Neural progenitor cell (in vitro differentiated cells): Measurements from ENCODE around the gene PPIA. TPM values are rescaled to one million over a fixed set of nuclear protein-coding genes. Genes with fewer than 3 reads are reported as not detected.

ENCODE experiments used
- DNase-seq: peaks from one replicate; pipeline ENCODE4 v3.0.0-alpha.2; 2016; ENCODE audit warnings: low spot score
- H2AFZ ChIP-seq: fragments of 200-600 bp; sonication (generic); replicated peaks from 2 replicates; pipeline ENCODE4 v1.6.1; 2016; ENCODE audit warnings: antibody characterized with exemption
- H3F3A ChIP-seq: fragments of 200-600 bp; sonication (generic); 2 replicates; pipeline ENCODE4 v1.6.1; 2016; ENCODE audit warnings: antibody characterized with exemption, low read depth
- H3K27ac ChIP-seq: fragments of 200-600 bp; sonication (generic); 2 replicates; pipeline ENCODE4 v1.5.1; 2016; ENCODE audit warnings: mild to moderate bottlenecking
- H3K27me3 ChIP-seq: fragments of 200-600 bp; sonication (generic); 2 replicates; pipeline ENCODE4 v1.6.1; 2016; ENCODE audit warnings: mild to moderate bottlenecking, moderate library complexity
- H3K36me3 ChIP-seq: fragments of 200-600 bp; sonication (generic); 2 replicates; pipeline ENCODE4 v1.5.1; 2016
- H3K4me1 ChIP-seq: fragments of 200-600 bp; sonication (generic); 2 replicates; pipeline ENCODE4 v1.6.1; 2016; ENCODE audit warnings: mixed run types
- H3K4me2 ChIP-seq: fragments of 200-600 bp; sonication (generic); 2 replicates; pipeline ENCODE4 v1.6.1; 2016
- H3K4me3 ChIP-seq: fragments of 200-600 bp; sonication (generic); 2 replicates; pipeline ENCODE4 v1.5.1; 2016
- H3K79me2 ChIP-seq: fragments of 200-600 bp; sonication (generic); 2 replicates; pipeline ENCODE4 v1.6.1; 2016; ENCODE audit warnings: low read depth
- H3K9ac ChIP-seq: fragments of 200-600 bp; sonication (generic); 2 replicates; pipeline ENCODE4 v1.6.1; 2016
- H3K9me3 ChIP-seq: fragments of 200-600 bp; sonication (generic); 2 replicates; pipeline ENCODE4 v1.5.1; 2016; ENCODE audit warnings: low read depth
- H4K20me1 ChIP-seq: fragments of 200-600 bp; sonication (generic); 2 replicates; pipeline ENCODE4 v1.6.1; 2016; ENCODE audit warnings: low read depth
- H3K27ac Mint-ChIP-seq: 3 replicates; pipeline ENCODE4 v1.8.0; 2021; ENCODE audit warnings: mixed read lengths
- H3K27me3 Mint-ChIP-seq: 2 replicates; pipeline ENCODE4 v1.8.0; 2022; ENCODE audit warnings: low read depth, mild to moderate bottlenecking, inconsistent platforms, moderate library complexity, mixed read lengths; ENCODE audit not compliant: insufficient read depth
- H3K36me3 Mint-ChIP-seq: 3 replicates; pipeline ENCODE4 v1.8.0; 2021; ENCODE audit warnings: mixed read lengths
- H3K4me1 Mint-ChIP-seq: 3 replicates; pipeline ENCODE4 v1.8.0; 2021; ENCODE audit warnings: mixed read lengths
- H3K4me3 Mint-ChIP-seq: 3 replicates; pipeline ENCODE4 v1.8.0; 2021; ENCODE audit warnings: mild to moderate bottlenecking, moderate library complexity, mixed read lengths
- H3K9me3 Mint-ChIP-seq: 3 replicates; pipeline ENCODE4 v1.8.0; 2020; ENCODE audit warnings: mixed read lengths
- EZH2 ChIP-seq: fragments of 200-600 bp; sonication (generic); IDR thresholded peaks from 2 replicates; pipeline ENCODE4 v1.6.1; 2017; ENCODE audit warnings: antibody characterized with exemption, mild to moderate bottlenecking, moderate library complexity
- EZH2phosphoT487 ChIP-seq: fragments of 200-600 bp; sonication (generic); IDR thresholded peaks from 2 replicates; pipeline ENCODE4 v1.6.1; 2017; ENCODE audit warnings: antibody characterized with exemption
- total RNA-seq: library from RNA; depleted of rRNA; stranded (reverse); fragments of >200 nt; gene quantifications from 2 replicates; pipeline ENCODE4 v1.2.3, GENCODE V29; 2015; ENCODE audit warnings: low replicate concordance
- TF ChIP-seq, protein P1 (sequence below): fragments of 200-600 bp; sonication (generic); IDR thresholded peaks from 2 replicates; pipeline ENCODE4 v1.5.1; 2017; ENCODE audit warnings: antibody characterized with exemption, mild to moderate bottlenecking

PPIA gene
- 2,768 and 2,932 TPM in 2 replicates for total RNA-seq

DNA sequence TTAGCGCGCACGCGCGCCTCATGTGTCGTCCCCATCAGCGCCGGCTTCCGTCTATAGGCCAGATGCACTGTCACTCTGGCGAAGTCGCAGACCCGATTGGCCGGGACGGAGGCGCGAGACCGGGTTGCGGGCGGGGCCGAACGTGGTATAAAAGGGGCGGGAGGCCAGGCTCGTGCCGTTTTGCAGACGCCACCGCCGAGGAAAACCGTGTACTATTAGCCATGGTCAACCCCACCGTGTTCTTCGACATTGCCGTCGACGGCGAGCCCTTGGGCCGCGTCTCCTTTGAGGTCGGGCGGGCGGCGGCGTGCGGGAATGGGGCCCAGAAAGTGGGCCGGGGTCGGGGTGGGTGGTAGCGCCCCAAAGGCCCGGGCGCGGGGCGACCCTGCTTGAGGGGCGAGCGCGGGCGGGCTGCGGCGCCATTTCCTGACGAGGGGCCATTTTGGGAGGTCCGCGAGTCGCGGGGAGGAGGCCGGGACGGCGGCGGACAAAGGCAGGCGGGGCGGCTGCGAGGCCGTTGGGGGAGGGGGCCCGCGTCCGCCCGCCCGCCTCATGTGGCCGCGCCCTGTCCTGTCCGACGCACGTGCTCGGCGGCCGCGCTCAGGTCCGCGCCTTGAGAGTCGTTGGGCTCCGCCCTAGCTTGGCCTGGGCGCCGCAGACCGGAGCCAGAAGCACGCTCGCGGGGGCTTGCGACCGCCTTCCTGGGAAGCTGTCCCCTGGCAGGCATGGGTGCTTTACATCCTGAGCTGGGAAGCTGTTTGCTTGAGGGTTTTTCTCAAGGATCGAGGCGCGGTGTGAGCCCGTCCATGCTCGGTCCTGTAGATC lies at the start of gene PPIA:
Gene PPIA (plus strand): TSS at position 178 of the 825 bp plus-strand sequence. CDS start 44 bp downstream, at position 222.
- Mint-ChIP-seq H3K4me3 (peak within 1 kb of the TSS; percentile 97), H3K9me3 (no peaks in the 10 kb centered on the region), H3K4me1 (peaks cover 20% of the 10 kb centered on the region), H3K27me3 (peaks cover 8% of the 10 kb centered on the region), H3K36me3 (peaks cover 31% of the 10 kb centered on the region), H3K27ac (peak within 1 kb of the TSS; percentile 96)
- H3K4me2 ChIP-seq, result peak within 1 kb of the TSS; percentile 91
- H3K36me3 ChIP-seq, result peaks cover 12% of the 10 kb centered on the region
- H4K20me1 ChIP-seq, result peaks cover 43% of the 10 kb centered on the region
- H3K9me3 ChIP-seq, result no peaks in the 10 kb centered on the region
- peak within 1 kb of the TSS; percentile 85 for H3K9ac ChIP-seq
- peaks cover 8% of the 10 kb centered on the region for H3K4me1 ChIP-seq
- peak; percentile 98 for DNase-seq
- H2AFZ ChIP-seq, result peak within 1 kb of the TSS; percentile 61
- peaks cover 57% of the 10 kb centered on the region for H3K79me2 ChIP-seq
- H3F3A ChIP-seq, result peaks cover 48% of the 10 kb centered on the region
- TF ChIP-seq EZH2 (no peak), EZH2phosphoT487 (no peak)
- H3K27ac ChIP-seq, result peak within 1 kb of the TSS; percentile 96
- peak within 1 kb of the TSS; percentile 74 for H3K4me3 ChIP-seq
- H3K27me3 ChIP-seq, result no peaks in the 10 kb centered on the region

DNA sequence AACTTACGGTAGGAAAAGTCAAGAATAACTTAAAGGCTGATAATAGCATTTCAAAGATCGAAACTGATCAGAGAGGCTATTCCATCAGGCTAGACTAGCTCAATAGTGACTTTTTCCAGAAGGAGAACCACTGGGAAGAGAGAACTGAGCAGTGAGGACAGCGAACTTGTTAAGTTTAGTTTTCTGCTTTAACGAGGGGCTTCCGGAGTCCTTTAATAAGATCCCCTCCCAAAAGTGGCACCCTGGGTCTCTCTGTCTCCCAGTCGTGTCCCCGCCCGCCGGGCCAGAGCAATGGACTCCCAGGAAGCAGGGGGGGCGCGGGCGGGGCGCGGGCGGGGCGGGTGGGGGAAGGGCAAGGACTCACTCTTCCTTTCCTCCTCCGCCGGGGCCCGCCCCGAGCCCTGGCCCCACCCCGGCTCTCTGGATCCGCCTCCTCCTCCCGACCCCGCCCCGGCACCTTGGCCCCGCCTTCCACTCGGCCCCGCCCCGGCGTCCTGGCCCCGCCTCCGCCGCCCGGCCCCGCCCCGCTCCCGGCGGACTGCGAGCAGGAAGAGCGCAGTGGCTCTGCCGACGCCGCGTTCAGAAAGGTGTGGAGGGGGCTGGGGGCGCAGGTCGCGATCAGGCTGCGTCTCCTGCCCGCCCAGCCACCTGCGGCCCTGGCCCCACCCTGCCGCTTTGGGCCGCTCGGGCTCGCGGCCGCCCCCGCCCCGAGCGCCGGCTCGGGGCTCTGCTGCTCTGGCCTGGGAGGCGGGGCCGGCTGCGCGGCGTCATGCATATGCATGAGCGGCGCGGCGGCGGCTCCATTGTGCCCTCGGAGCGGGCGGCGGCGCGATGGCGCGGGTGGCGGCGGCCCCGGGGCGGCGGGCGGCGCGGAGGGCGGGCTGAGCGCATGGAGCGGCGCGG lies 48.2 kb upstream of the PPIA start, which contains the start of gene ZMIZ2:
Gene ZMIZ2 (plus strand): TSS at position 803 of the 903 bp plus-strand sequence. CDS start 7,403 bp downstream, outside the sequence.
- Histone ChIP-seq H3K79me2 (peaks cover 44% of the 10 kb centered on the region), H3K4me3 (peak within 1 kb of the TSS; percentile 100), H4K20me1 (peaks cover 30% of the 10 kb centered on the region), H3K9ac (peak within 1 kb of the TSS; percentile 69), H3K27me3 (no peaks in the 10 kb centered on the region), H3K9me3 (no peaks in the 10 kb centered on the region), H3K4me1 (peaks cover 9% of the 10 kb centered on the region), H2AFZ (peak within 1 kb of the TSS; percentile 99), H3K4me2 (peak within 1 kb of the TSS; percentile 98), H3K36me3 (no peaks in the 10 kb centered on the region), H3F3A (peaks cover 15% of the 10 kb centered on the region), H3K27ac (peak within 1 kb of the TSS; percentile 65)
- no peak within 1 kb of the TSS for H3K27ac Mint-ChIP-seq
- TF ChIP-seq EZH2, result no peak
- TF ChIP-seq, protein P1, sequence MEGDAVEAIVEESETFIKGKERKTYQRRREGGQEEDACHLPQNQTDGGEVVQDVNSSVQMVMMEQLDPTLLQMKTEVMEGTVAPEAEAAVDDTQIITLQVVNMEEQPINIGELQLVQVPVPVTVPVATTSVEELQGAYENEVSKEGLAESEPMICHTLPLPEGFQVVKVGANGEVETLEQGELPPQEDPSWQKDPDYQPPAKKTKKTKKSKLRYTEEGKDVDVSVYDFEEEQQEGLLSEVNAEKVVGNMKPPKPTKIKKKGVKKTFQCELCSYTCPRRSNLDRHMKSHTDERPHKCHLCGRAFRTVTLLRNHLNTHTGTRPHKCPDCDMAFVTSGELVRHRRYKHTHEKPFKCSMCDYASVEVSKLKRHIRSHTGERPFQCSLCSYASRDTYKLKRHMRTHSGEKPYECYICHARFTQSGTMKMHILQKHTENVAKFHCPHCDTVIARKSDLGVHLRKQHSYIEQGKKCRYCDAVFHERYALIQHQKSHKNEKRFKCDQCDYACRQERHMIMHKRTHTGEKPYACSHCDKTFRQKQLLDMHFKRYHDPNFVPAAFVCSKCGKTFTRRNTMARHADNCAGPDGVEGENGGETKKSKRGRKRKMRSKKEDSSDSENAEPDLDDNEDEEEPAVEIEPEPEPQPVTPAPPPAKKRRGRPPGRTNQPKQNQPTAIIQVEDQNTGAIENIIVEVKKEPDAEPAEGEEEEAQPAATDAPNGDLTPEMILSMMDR, result no peak
- no peaks in the 10 kb centered on the region for H3K9me3 Mint-ChIP-seq
- peak within 1 kb of the TSS; percentile 86 for H3K4me3 Mint-ChIP-seq
- H3K27me3 Mint-ChIP-seq, result peaks cover 10% of the 10 kb centered on the region
- peaks cover 8% of the 10 kb centered on the region for H3K36me3 Mint-ChIP-seq
- peak; percentile 97 for DNase-seq
- H3K4me1 Mint-ChIP-seq, result peaks cover 30% of the 10 kb centered on the region

DNA sequence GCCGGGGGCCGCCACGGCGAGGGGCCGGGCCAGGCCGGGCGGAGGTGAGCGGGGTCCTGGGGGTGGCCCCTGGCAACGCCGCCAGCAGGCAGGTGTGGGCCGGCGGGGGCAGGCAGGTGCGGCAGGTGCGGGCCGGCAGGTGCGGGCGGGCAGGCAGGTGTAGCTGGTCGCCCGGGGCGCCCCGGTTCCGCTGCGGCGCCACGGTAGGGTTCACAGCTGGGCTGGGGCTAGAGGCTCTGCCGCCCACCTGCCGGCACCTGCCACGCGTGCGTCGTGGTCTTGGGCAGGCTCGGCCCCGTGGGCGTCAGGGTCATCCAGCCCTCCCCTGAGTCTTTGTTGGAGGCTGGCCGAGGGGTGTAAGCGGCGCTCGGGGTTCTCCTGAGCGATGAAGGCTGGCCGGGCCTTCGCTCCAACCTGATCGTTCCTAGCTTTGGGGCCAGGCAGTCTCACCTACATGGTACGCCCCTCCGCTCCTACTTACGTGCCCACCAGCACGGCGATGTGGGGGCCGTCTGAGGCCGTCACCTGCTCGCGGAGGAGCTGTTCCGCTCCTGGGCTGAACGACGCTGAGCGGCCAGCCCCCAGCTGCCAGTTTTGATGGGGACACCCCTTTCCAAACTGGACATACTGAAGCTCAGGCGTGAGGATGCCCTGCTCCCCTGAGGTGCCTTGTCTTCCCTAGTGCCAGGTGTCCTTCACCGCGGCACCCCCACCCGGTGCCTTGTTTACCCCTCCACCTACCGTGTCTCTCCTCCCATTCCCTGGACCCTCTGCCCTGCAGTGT lies 47.3 kb upstream of the PPIA start:
- peaks cover 8% of the 10 kb centered on the region for H3K27me3 Mint-ChIP-seq
- Histone ChIP-seq H3F3A (peaks cover 8% of the 10 kb centered on the region), H3K4me1 (peaks cover 9% of the 10 kb centered on the region), H3K9ac (peak overlapping the region; percentile 69), H3K79me2 (peaks cover 52% of the 10 kb centered on the region), H4K20me1 (peaks cover 35% of the 10 kb centered on the region), H3K4me2 (peak overlapping the region; percentile 98), H3K4me3 (peak overlapping the region; percentile 100), H3K27me3 (no peaks in the 10 kb centered on the region), H3K36me3 (no peaks in the 10 kb centered on the region), H2AFZ (peak overlapping the region; percentile 50), H3K9me3 (no peaks in the 10 kb centered on the region), H3K27ac (no peak overlapping the region)
- H3K4me3 Mint-ChIP-seq, result peak overlapping the region; percentile 86
- peaks cover 8% of the 10 kb centered on the region for H3K36me3 Mint-ChIP-seq
- no peaks in the 10 kb centered on the region for H3K9me3 Mint-ChIP-seq
- H3K27ac Mint-ChIP-seq, result no peak overlapping the region
- no peak for TF ChIP-seq EZH2
- TF ChIP-seq, protein P1, result no peak
- no peak for TF ChIP-seq EZH2phosphoT487
- peak; percentile 53 for DNase-seq
- peaks cover 23% of the 10 kb centered on the region for H3K4me1 Mint-ChIP-seq
